IPS-11a (cell line): Measurements from ENCODE around the gene PRDM7.
"Not testable (repeated sequence)": the region's sequence is repeated elsewhere in the genome, so short reads cannot be mapped to it uniquely, and the experiment has no call there.

Experiments used
- H3K4me3 ChIP-seq: one replicate; pipeline ENCODE4 v1.5.1; 2013; ENCODE audit warnings: low read depth, low read length, control low read depth

The PRDM7 gene

GRCh38 chr16:90015586-90016338 lies 61.4 kb downstream of the PRDM7 start:
- H3K4me3 ChIP-seq: no peak overlapping the region

DNA sequence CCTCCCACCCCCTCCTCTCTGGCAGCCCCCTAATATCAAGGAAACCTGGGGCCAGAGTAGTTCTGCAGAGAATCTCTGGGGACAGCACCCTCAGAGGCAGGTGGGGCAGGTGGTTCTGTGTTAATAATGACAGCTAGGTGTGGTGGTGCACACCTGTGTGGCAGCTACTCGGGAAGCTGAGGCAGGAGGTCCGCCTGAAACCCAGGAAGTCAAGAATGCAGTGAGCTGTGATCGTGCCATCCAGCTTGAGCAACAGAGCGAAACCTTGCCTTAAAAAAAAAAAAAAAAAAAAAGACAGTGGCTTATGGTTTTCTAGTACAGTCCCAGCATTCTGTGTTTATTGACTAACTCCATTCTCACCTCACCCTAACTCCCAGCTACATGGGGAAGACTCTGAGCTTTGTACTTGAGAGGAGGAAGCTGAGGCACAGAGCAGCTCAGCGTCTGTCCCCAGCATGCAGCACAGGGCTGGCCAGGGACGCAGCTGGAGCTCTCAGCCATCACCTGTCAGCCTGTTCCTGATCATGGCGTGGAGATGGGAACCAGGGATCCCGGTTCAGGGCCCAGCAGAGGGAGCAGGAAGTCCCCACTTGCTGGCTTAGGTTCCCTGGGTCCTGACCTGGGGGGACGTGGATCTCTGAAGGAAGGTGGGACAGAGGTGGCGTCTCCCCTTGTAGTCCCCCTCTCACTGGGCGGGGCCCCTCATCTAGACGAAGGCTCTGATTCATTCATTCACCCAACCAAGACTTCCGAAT lies 64.0 kb downstream of the PRDM7 start:
- H3K4me3 ChIP-seq: no peak overlapping the region

GRCh38 chr16:90011908-90012501 lies 65.1 kb downstream of the PRDM7 start:
- H3K4me3 ChIP-seq: no peak overlapping the region

- no peak overlapping the region for H3K4me3 ChIP-seq
Observed at GRCh38 chr16:90011508-90011819, 65.7 kb downstream of the PRDM7 start.

DNA sequence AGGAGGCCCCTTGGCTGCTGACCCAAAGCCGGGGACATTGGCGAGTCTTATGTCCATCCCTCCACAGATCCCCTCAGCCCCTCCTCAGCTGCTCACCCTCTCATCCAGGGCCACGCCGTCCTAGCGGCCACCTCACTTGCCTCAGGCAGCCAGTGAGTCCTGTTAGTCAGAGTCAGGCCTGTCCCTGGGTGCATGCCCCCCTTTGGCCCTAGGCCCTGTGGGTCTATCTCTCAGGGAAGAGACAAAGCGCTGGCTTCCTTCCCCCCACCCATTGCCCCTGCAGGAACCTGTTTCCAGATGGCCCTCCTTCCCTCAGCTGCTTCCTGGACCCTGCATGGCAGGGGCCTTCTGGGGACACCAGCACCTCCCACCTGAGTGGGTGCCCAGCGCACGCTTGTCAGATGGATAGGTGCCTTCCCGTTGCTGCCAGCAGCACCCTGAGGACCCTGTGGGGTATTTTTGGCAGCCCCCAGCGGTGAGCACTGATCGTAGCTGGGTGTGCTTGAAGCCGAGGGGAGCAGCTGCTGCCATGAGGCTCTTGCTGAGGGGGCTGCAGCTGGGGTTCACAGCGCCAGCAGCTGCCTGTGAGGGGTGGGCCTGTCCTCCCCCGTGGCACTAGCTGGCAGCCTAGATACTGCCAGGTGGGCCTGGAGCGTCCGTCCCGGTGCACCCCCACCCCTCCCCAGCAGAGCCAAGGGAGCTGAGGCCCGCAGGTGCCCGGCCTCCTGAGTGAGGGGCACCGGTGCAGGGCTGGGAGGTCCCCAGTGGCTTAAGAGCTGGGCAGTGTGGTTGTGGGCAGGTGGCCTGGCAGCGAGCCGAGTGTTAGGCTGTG lies 66.2 kb downstream of the PRDM7 start:
- no peak overlapping the region for H3K4me3 ChIP-seq

GRCh38 chr16:90009172-90009899 lies 67.8 kb downstream of the PRDM7 start:
- no peak overlapping the region for H3K4me3 ChIP-seq

DNA sequence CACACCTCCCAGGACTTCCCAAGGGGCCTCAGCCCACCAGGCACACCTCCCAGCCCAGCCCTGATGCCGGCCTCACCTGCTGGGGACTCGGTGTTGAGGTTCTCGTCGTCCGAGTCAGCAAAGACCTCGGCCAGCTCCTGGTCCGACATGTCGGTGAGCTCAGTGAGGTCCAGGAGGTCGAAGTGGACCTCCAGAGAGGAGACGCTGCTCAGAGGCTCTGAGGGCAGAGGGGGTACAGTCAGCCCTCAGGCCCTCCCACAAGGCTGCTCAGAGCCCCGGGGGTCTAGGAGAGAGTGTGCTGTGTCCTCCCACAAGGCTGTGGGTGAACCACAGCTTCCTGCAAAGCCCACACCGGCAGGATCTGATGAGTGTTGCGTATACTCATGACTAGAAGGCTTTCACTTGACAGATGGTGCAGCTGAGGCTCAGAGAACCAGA lies 68.4 kb downstream of the PRDM7 start:
- H3K4me3 ChIP-seq: no peak overlapping the region

- H3K4me3 ChIP-seq: not testable (repeated sequence)
Observed at GRCh38 chr16:90007635-90008234, 69.4 kb downstream of the PRDM7 start.

DNA sequence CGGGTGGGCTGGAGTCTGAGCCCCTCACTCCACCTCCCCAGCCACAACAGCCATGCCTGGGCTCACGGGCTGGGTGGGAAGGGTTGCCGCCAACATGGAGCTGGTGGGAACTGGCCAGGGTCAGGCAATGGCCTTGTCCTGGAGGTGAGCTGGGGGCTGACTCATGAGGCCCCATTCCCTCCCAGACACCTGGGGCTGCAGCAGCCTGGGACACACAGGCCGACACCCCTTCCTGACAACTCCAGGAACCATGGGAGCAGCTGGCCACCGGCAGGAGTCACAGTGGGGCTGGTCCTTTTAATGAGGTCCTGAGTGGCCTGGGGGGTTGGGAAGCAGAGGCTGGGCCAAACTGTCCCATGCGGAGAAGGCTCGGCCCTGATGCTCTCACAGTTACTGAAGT lies 70.1 kb downstream of the PRDM7 start:
- H3K4me3 ChIP-seq: no peak overlapping the region
